GM10847 (cell line): ENCODE data around the gene ZNF740.

Source experiments
- POLR2A ChIP-seq: IDR thresholded peaks from 2 replicates; pipeline ENCODE4 v1.6.1; 2011; ENCODE audit not compliant: insufficient read length; ENCODE audit errors: extremely low read depth

Gene ZNF740

DNA sequence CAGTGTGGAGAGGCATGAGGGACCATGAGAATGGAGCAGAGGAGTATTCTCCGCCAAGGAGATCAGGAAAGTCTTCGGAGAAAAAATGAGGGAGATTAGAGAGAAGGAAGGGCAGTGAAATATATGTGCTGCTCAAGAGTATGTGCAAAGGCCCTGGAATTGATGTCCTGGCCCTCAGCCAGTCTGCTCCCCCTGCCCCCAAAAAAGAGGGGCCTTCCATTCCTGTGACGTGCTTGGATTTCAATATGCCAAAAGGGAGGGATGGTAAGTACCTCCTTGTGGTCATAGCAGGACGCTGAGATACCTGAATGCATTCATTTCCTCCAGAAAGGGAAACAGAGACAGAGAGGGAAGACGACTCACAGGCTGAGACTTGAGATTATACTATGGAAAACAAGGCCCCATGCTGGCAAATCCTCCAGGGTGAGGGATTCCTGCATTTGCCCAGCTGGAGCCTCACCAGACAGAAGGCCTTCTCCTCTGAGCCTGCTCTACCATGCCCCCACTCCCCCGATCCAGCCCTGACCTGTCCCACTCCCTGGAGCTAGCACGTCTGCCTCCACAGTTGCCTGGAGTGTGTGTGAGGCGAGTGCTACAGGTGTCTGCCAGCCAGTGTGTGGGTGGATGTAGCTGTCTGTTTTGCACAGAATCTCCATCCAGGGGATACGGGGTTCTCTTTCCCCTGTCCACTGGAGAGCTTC is 55.4 kb downstream of the ZNF740 start:
- TF ChIP-seq POLR2A: no peak

DNA sequence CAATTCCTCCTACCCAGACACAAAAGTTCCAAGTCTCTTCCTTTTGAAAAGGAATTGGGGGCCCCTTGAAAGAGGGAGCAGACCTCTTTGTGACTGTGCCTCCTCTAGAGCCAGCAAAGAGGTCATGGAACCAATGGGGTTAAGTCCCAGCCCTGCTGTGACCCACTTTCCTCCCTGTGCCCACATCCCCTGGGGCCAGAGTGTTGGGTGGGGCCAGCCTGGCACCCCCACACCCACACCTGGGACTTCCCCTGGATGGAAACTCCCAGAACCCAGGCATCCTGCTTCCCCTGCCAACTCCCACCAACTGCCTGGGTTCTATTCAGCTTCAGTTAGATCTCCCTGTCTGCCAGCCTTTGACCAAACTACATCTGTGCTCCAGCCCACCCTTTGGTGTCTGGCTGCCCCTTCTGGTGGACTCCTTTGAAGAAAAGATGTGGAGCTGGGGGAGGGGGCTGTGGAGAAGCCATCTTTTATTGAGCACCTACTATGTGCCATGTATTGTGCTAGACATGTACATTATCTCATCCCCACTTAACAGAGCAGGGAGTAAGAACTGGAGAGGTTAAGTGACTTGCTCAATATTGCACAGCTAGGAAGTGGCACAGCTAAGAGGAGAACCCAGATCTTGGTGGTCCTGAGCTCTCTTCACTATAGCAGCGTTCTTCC is 56.1 kb downstream of the ZNF740 start:
- TF ChIP-seq POLR2A: no peak

DNA sequence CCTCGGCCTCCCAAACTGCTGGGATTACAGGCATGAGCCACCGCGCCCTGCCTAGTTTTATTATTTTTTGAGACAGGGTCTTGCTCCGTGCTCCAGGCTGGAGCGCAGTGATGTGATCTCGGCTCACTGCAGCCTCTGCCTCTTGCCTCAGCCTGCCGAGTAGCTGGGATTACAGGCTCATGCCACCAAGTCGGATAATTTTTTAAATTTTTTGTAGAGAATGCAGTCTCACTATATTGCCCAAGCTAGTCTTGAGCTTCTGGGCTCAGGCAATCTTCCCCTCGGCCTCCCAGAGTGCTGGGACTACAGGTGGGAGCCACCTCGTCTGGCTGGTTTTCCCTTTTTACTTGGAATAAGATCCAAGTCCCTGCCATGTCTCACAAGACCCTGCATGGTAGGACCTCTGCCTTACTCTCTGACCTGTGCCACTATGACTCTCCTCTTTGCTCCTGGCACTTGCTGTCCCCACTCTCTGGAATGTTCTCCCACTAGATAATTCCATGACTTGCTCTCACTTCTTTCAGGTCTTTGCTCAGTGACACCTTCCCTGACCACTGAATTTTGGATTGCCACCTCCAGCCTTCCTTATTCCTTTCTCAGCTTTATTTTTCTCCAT is 59.2 kb downstream of the ZNF740 start:
- TF ChIP-seq POLR2A: no peak

DNA sequence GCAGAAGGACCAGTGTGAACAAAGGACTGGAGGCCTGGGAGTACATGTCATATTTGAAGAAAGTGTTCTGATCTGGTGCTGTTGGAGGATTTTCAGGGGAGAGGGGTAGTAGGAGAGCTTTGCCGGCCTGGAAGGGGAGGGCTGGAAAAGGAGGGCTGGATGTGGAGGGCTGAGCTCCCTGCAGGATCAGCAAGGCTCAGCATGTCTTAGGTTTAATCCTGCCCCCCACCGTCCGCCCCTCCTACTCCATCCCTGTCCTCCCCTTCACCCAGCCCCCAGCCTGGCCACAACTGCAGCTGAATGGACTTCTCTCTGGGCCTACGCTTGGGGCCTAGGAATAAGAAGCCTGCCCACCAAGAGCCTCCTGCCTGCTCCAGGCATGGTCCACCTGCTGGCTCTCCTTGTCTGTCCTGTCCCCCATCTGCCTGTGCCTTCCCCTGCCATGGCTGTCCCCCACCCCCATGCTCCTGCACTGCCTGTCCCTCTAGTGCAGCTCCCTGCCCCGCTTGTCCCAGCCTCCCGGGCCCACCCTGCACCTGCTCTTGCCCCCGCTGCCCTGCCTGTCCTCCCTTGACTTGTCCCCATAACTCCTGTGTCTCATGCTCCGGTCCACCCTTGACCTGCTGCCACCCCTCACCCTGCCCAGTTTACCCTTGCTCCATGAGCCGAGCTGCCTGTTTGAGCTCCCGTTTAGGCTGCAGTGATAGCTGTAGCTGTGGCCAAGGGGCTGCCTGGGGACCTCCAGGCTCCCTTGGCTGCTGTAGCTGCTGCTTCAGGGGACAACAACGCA is 61.3 kb downstream of the ZNF740 start:
- no peak for TF ChIP-seq POLR2A

DNA sequence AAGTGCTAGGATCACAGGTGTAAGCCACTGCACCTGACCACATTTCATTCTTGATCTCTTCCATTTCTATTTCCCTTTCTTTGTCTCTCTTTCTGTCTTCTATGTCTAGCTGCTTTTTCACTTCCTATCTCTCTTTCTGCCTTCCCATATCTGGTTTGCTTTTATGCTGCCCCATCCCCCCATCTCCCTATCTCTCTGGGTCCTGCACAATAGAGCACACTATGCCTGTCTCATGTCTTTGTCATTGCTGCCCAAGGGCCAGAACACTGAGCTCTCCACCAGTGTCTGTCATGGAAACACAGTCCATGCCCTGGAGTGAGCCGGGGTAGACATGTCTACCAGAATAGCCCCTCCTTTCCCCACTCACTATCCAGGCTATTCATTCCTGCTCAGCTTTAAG is 63.8 kb downstream of the ZNF740 start:
- no peak for TF ChIP-seq POLR2A
